HL-60 (cell line): ENCODE results near the gene NRCAM.

Source experiments
- DNase-seq, 2 experiments: peaks; one replicate each; pipeline ENCODE4 v3.0.0-alpha.2; 2010 to 2020; ENCODE audit warnings: low read depth in 1 of 2, low spot score in 1 of 2
- H3K27ac ChIP-seq: fragments of 250-450 bp; sonication (Bioruptor Pico); replicated peaks from 2 replicates; pipeline ENCODE4 v1.5.1; 2020; ENCODE audit warnings: mild to moderate bottlenecking, moderate library complexity
- H3K27me3 ChIP-seq: fragments of 250-450 bp; sonication (Bioruptor Pico); 2 replicates; pipeline ENCODE4 v1.5.1; 2021; ENCODE audit warnings: mild to moderate bottlenecking, moderate library complexity; ENCODE audit not compliant: insufficient read depth, poor library complexity, severe bottlenecking
- H3K4me3 ChIP-seq: replicated peaks from 2 replicates; pipeline ENCODE4 v1.5.1; 2011; ENCODE audit warnings: mild to moderate bottlenecking, control low read depth, low read length; ENCODE audit not compliant: insufficient read depth
- CTCF ChIP-seq: IDR thresholded peaks from one replicate; pipeline ENCODE4 v1.5.1; 2011; ENCODE audit warnings: low read length, control low read depth, inconsistent platforms; ENCODE audit not compliant: insufficient read depth
- GABPA ChIP-seq: IDR thresholded peaks from 2 replicates; pipeline ENCODE4 v1.6.1; 2012; ENCODE audit warnings: low read depth
- POLR2AphosphoS5 ChIP-seq: IDR thresholded peaks from 2 replicates; pipeline ENCODE4 v1.6.1; 2012; ENCODE audit warnings: low read depth
- REST ChIP-seq: IDR thresholded peaks from 2 replicates; pipeline ENCODE4 v1.6.1; 2012; ENCODE audit warnings: low read depth; ENCODE audit not compliant: insufficient replicate concordance
- SPI1 ChIP-seq: IDR thresholded peaks from 2 replicates; pipeline ENCODE4 v1.6.1; 2012; ENCODE audit warnings: low read depth, mild to moderate bottlenecking, borderline replicate concordance

NRCAM gene

DNA sequence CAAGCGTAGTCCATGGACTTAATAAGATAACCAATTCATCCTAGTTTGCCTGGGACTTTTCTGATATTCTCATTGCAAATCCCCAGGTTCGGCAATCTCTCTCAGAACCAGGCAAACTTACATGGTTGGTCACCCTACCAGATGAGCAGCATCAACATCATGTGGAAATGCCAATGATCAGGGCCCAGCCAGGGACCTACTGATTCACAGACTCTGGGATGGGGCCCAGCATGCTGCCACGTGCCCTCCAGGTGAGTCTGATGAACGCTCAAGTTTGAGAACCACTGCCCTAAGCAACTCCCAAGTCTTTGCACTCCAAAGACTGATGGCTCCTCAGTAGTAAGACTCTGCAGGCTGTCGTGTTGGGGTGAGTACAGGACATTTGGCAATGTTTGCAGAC is 328.8 kb downstream of the NRCAM start:
- Histone ChIP-seq H3K27me3 (no peaks in the 10 kb centered on the region), H3K27ac (no peak overlapping the region), H3K4me3 (no peak overlapping the region)
- no peak for DNase-seq
- TF ChIP-seq SPI1 (no peak), GABPA (no peak), REST (no peak), POLR2AphosphoS5 (no peak)

- H3K27ac ChIP-seq, result no peak overlapping the region
- TF ChIP-seq SPI1 (no peak), POLR2AphosphoS5 (no peak), REST (no peak)
- H3K4me3 ChIP-seq, result no peak overlapping the region
- H3K27me3 ChIP-seq, result no peaks in the 10 kb centered on the region
- DNase-seq, result no peak
These were observed 331.4 kb downstream of the NRCAM start for GRCh38 chr7:108124820-108125219.

DNA sequence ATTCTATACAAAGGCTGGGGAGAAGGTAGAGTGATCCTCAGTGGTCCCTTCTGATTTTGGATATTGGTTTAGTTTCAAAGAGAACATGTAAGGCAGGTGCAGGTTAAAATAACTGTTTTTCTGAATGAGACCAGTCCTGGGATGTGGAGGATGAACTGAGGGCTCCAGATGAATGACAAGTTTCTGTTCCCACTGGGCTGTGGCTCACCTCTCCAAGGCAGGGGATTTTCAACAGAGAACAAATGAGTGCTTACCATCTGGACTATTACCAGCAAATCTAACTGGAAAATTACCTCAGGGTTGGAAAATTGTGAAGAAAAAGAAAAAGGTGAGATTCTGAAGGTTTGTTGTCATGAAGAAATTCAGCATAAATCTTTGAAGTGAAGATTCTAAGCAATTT is 334.1 kb downstream of the NRCAM start:
- Histone ChIP-seq H3K4me3 (no peak overlapping the region), H3K27ac (no peak overlapping the region), H3K27me3 (no peaks in the 10 kb centered on the region)
- DNase-seq, result no peak
- no peak for TF ChIP-seq POLR2AphosphoS5

GRCh38 chr7:108120933-108121332 is 335.3 kb downstream of the NRCAM start:
- Histone ChIP-seq H3K4me3 (no peak overlapping the region), H3K27ac (no peak overlapping the region), H3K27me3 (no peaks in the 10 kb centered on the region)
- DNase-seq, result no peak
- TF ChIP-seq CTCF (no peak), SPI1 (no peak), GABPA (no peak), REST (no peak), POLR2AphosphoS5 (no peak)

DNA sequence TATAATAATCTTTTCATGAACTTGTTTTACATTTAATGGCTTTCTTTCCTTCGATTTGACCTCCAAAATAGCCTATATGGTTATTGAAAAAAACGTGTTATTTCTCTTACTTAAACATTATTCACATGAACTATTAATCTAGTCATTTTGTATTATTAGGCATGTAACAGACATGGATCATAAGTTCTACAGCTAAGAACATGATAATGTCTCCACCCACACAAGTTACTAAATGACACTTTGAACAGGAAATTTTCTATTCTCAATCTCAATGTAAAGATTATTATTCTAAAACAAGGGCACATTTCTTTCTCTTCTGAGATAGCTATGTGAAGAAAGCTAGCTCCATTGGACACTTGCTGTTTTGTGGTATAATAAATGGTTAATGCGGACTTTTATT is 336.0 kb downstream of the NRCAM start:
- H3K27ac ChIP-seq, result no peak overlapping the region
- H3K4me3 ChIP-seq, result no peak overlapping the region
- no peaks in the 10 kb centered on the region for H3K27me3 ChIP-seq
- no peak for TF ChIP-seq REST
- TF ChIP-seq POLR2AphosphoS5, result no peak
- no peak for TF ChIP-seq CTCF
- TF ChIP-seq GABPA, result no peak
- TF ChIP-seq SPI1, result no peak
- DNase-seq, result no peak
